HCT116 (cell line): ENCODE measurements around the gene LMAN1L. TPM values are rescaled to one million over a fixed set of nuclear protein-coding genes. Genes with fewer than 3 reads are reported as not detected.

Source experiments
- ATAC-seq: fragments of 200-7000 bp; cut with Tn5 transposase; 2 replicates; pipeline ENCODE4 v1.9.1; 2020; ENCODE audit warnings: mild to moderate bottlenecking, moderate library complexity
- BruUV-seq: library from RNA; stranded (reverse); fragments of 400-500 nt; replicated peaks from 2 replicates; lab custom pipeline; 2021; lab: Mats Ljungman, UMichigan
- CTCF ChIA-PET: fragments of 300-600 bp; sonication (Branson Sonifier 250); formaldehyde crosslinking; loops from one replicate; lab custom pipeline; 2021; ENCODE audit warnings: antibody characterized with exemption; lab: Charles Lee
- POLR2A ChIA-PET: fragments of 300-600, 350-600 bp; sonication (Branson Sonifier 250); formaldehyde crosslinking; loops from one replicate; lab custom pipeline; 2021; ENCODE audit warnings: antibody characterized with exemption; lab: Charles Lee
- RAD21 ChIA-PET, 2 experiments: fragments of 300-600 bp; sonication (Branson Sonifier 250); formaldehyde crosslinking; loops; one replicate each; lab custom pipeline; 2023; ENCODE audit warnings: low total read pairs in 2 of 2; ENCODE audit not compliant: uncharacterized antibody in 2 of 2, unreplicated experiment in 2 of 2, low non-redundant PET in 1 of 2; lab: Charles Lee
- DNase-seq: peaks from one replicate; pipeline ENCODE4 v3.0.0-alpha.2; 2010; ENCODE audit warnings: low read depth, low spot score
- H2AFZ ChIP-seq: fragments of 200-600 bp; shearing (Covaris generic), sonication (generic); 2 replicates; pipeline ENCODE4 v1.6.1; 2017; ENCODE audit warnings: low read depth, mixed run types, mixed read lengths, antibody characterized with exemption, low read length; ENCODE audit not compliant: poor library complexity, severe bottlenecking
- H3K27ac ChIP-seq: 2 replicates; pipeline ENCODE4 v1.5.1; 2012; ENCODE audit warnings: low read depth, low read length
- H3K27me3 ChIP-seq: fragments of 200-600 bp; sonication (generic); 2 replicates; pipeline ENCODE4 v1.6.1; 2016; ENCODE audit warnings: mixed run types, low read length, mixed read lengths; ENCODE audit not compliant: insufficient read depth
- H3K36me3 ChIP-seq, 2 experiments: fragments of 200-500 bp in 1 of 2; fragments of 200-600 bp in 1 of 2; sonication (Bioruptor generic) in 1 of 2; sonication (generic) in 1 of 2; 2 replicates each; pipeline versions ENCODE4 v1.5.1 to v1.6.1; 2014 to 2016; ENCODE audit warnings: low read length in 2 of 2, inconsistent platforms in 1 of 2, mixed read lengths in 1 of 2, mixed run types in 1 of 2; ENCODE audit not compliant: insufficient read depth in 2 of 2, control insufficient read depth in 1 of 2
- H3K4me1 ChIP-seq, 2 experiments: fragments of 200-600 bp in 1 of 2; sonication (generic) in 1 of 2; 2 replicates each; pipeline versions ENCODE4 v1.5.1 to v1.6.1; 2012 to 2017; ENCODE audit warnings: low read length in 2 of 2, inconsistent platforms in 1 of 2, mild to moderate bottlenecking in 1 of 2, mixed read lengths in 1 of 2, mixed run types in 1 of 2, moderate library complexity in 1 of 2; ENCODE audit not compliant: insufficient read depth in 2 of 2, control insufficient read depth in 1 of 2
- H3K4me2 ChIP-seq: fragments of 200-600 bp; sonication (generic); 2 replicates; pipeline ENCODE4 v1.6.1; 2017; ENCODE audit warnings: mixed run types, low read length, mixed read lengths
- H3K4me3 ChIP-seq, 2 experiments: fragments of 200-600 bp in 1 of 2; sonication (generic) in 1 of 2; replicated peaks in 1 of 2; 2 replicates each; pipeline ENCODE4 v1.5.1; 2011 to 2016; ENCODE audit warnings: low read length in 2 of 2, control low read depth in 1 of 2, low read depth in 1 of 2, mild to moderate bottlenecking in 1 of 2, mixed read lengths in 1 of 2, mixed run types in 1 of 2
- H3K79me2 ChIP-seq: fragments of 200-600 bp; sonication (generic); 2 replicates; pipeline ENCODE4 v1.6.1; 2017; ENCODE audit warnings: mild to moderate bottlenecking, mixed run types, low read length, moderate library complexity, mixed read lengths; ENCODE audit not compliant: insufficient read depth
- H3K9ac ChIP-seq: fragments of 200-600 bp; sonication (generic); 2 replicates; pipeline ENCODE4 v1.6.1; 2016; ENCODE audit warnings: low read length, mixed read lengths
- H3K9me2 ChIP-seq: fragments of 200-600 bp; sonication (generic), shearing (Covaris generic); 2 replicates; pipeline ENCODE4 v1.6.1; 2017; ENCODE audit warnings: mixed run types, mild to moderate bottlenecking, moderate library complexity; ENCODE audit not compliant: insufficient read depth
- H3K9me3 ChIP-seq, 2 experiments: fragments of 200-500 bp in 1 of 2; fragments of 200-600 bp in 1 of 2; sonication (Bioruptor generic) in 1 of 2; sonication (generic) in 1 of 2; 2 replicates each; pipeline ENCODE4 v1.6.1; 2014 to 2017; ENCODE audit warnings: low read length in 2 of 2, mixed read lengths in 2 of 2, inconsistent platforms in 1 of 2, low read depth in 1 of 2, mild to moderate bottlenecking in 1 of 2, mixed run types in 1 of 2, moderate library complexity in 1 of 2; ENCODE audit not compliant: control insufficient read depth in 1 of 2, insufficient read depth in 1 of 2
- H4K20me1 ChIP-seq: fragments of 200-600 bp; sonication (generic), shearing (Covaris generic); 2 replicates; pipeline ENCODE4 v1.6.1; 2017; ENCODE audit warnings: mixed run types, mild to moderate bottlenecking, moderate library complexity; ENCODE audit not compliant: insufficient read depth
- ATF3 ChIP-seq: IDR thresholded peaks from 2 replicates; pipeline ENCODE4 v1.6.1; 2012
- CEBPB ChIP-seq: IDR thresholded peaks from 2 replicates; pipeline ENCODE4 v1.6.1; 2012; ENCODE audit warnings: low read depth
- ELF1 ChIP-seq: IDR thresholded peaks from 2 replicates; pipeline ENCODE4 v1.6.1; 2012; ENCODE audit warnings: low read depth, borderline replicate concordance
- JUND ChIP-seq: IDR thresholded peaks from 2 replicates; pipeline ENCODE4 v1.6.1; 2012
- MAX ChIP-seq: IDR thresholded peaks from 2 replicates; pipeline ENCODE4 v1.6.1; 2012
- POLR2A ChIP-seq: IDR thresholded peaks from 2 replicates; pipeline ENCODE4 v1.7.0; 2011; ENCODE audit warnings: borderline replicate concordance; ENCODE audit not compliant: insufficient read depth, insufficient read length; ENCODE audit errors: extremely low read depth
- POLR2AphosphoS5 ChIP-seq: IDR thresholded peaks from 2 replicates; pipeline ENCODE4 v1.6.1; 2011; ENCODE audit warnings: mild to moderate bottlenecking, low read depth, low read length, moderate library complexity
- SIN3A ChIP-seq: IDR thresholded peaks from 2 replicates; pipeline ENCODE4 v1.6.1; 2012; ENCODE audit warnings: low read depth
- TCF7L2 ChIP-seq: IDR thresholded peaks from 2 replicates; pipeline ENCODE4 v1.7.0; 2011; ENCODE audit warnings: borderline replicate concordance, inconsistent platforms; ENCODE audit not compliant: insufficient read depth, insufficient read length; ENCODE audit errors: extremely low read depth
- ZBTB33 ChIP-seq: IDR thresholded peaks from 2 replicates; pipeline ENCODE4 v1.6.1; 2011; ENCODE audit warnings: mild to moderate bottlenecking, low read length, moderate library complexity; ENCODE audit not compliant: insufficient replicate concordance; ENCODE audit errors: extremely low read depth
- ZFX ChIP-seq: fragments of 450-650 bp; IDR thresholded peaks from 2 replicates; pipeline ENCODE4 v1.6.1; 2017
- ZNF274 ChIP-seq: fragments of 200-500 bp; sonication (Bioruptor generic); IDR thresholded peaks from 2 replicates; pipeline ENCODE4 v1.6.1; 2014; ENCODE audit warnings: mild to moderate bottlenecking, low read depth, low read length, inconsistent platforms
- intact Hi-C: fragments of 100-400 bp; cut with micrococcal nuclease; formaldehyde crosslinking; loops from 2 replicates; pipeline ENCODE4 v1.10.0; 2022
- total RNA-seq: library from RNA; stranded (reverse); gene quantifications from one replicate; pipeline ENCODE4 v1.2.1, GENCODE V29; 2021; ENCODE audit not compliant: unreplicated experiment

Gene LMAN1L
- total RNA-seq, 1 experiment from 2014 or later = 0.17 TPM

- CTCF ChIA-PET = no interaction called here
- H3K4me1 ChIP-seq = peaks cover 18 to 63% of the 10 kb centered on the region in 2 experiments
Observed at GRCh38 chr15:74868059-74868458, 55.4 kb downstream of the LMAN1L start.

More at GRCh38 chr15:74868059-74868458, 55.4 kb downstream of the LMAN1L start:
- no TSS peak for BruUV-seq
- no peaks in the 10 kb centered on the region for H3K27me3 ChIP-seq
- no peak for TF ChIP-seq ZNF274
- TF ChIP-seq ATF3 = no peak
- TF ChIP-seq SIN3A = no peak
- TF ChIP-seq POLR2AphosphoS5 = no peak
- no peak for TF ChIP-seq ZBTB33
- TF ChIP-seq TCF7L2 = no peak
- no peak for TF ChIP-seq ELF1
- TF ChIP-seq CEBPB = no peak
- TF ChIP-seq MAX = no peak
- TF ChIP-seq ZFX = no peak
- no peak for TF ChIP-seq JUND
- TF ChIP-seq POLR2A = no peak
- TF ChIP-seq, all 23 proteins: peak for 0
- intact Hi-C loops = no loop called here
- ChIA-PET RAD21 (no interaction called here), POLR2A (no interaction called here)
- DNase-seq = no peak
- H3K9me3 ChIP-seq = no peaks in the 10 kb centered on the region
- H3K9me2 ChIP-seq = no peaks in the 10 kb centered on the region
- peaks cover 84% of the 10 kb centered on the region for H3K79me2 ChIP-seq
- H4K20me1 ChIP-seq = no peaks in the 10 kb centered on the region
- no peak overlapping the region for H3K9ac ChIP-seq
- no peak for ATAC-seq
- no peak overlapping the region for H3K4me3 ChIP-seq
- H3K4me2 ChIP-seq = no peak overlapping the region
- no peak overlapping the region for H2AFZ ChIP-seq
- H3K27ac ChIP-seq = no peak overlapping the region
- peaks cover 0 to 8% of the 10 kb centered on the region in 2 experiments; a peak in 1 of 4 replicates for H3K36me3 ChIP-seq
